Limb (tissue), 2 donors: Measurements from ENCODE around the gene ZNF146.
"Not testable (repeated sequence)": the region's sequence is repeated elsewhere in the genome, so short reads cannot be mapped to it uniquely, and the experiment has no call there.

Source experiments
- DNase-seq, 2 donors: peaks; one replicate each; pipeline ENCODE4 v3.0.0-alpha.2; 2016; ENCODE audit errors: extremely low spot score in 2 of 2

The ZNF146 gene

GRCh38 chr19:36214386-36215275 is at the start of gene ZNF146, which contains the start of gene ZNF565:
Gene ZNF146 (plus strand): TSS chr19:36215106. CDS start chr19:36236441, 21,335 bp downstream.
Gene ZNF565 (minus strand): TSS chr19:36214665. CDS start chr19:36201985, 12,680 bp downstream.
- peak; percentile 96 to 98 for DNase-seq

GRCh38 chr19:36169084-36169760 is 45.7 kb upstream of the ZNF146 start:
- peak in 1 of 2 donors; percentile 25 for DNase-seq

GRCh38 chr19:36172852-36173251 is 42.1 kb upstream of the ZNF146 start:
- DNase-seq = no peak

GRCh38 chr19:36173846-36174245 is 41.1 kb upstream of the ZNF146 start:
- DNase-seq = not testable (repeated sequence)

- DNase-seq = not testable (repeated sequence)
These were observed 35.8 kb upstream of the ZNF146 start for GRCh38 chr19:36179077-36179476.

- DNase-seq = no peak
These were observed 32.2 kb upstream of the ZNF146 start for GRCh38 chr19:36182612-36183244.

- DNase-seq = no peak
These were observed 31.7 kb upstream of the ZNF146 start for GRCh38 chr19:36183245-36183628.

- DNase-seq = not testable (repeated sequence)
These were observed 28.2 kb upstream of the ZNF146 start for GRCh38 chr19:36186722-36187121.

GRCh38 chr19:36196249-36196648 is 18.7 kb upstream of the ZNF146 start:
- no peak for DNase-seq

GRCh38 chr19:36198119-36198518 is 16.8 kb upstream of the ZNF146 start:
- DNase-seq = no peak

- DNase-seq = no peak
These were observed 13.2 kb upstream of the ZNF146 start for GRCh38 chr19:36201684-36202083.

- no peak for DNase-seq
These were observed 11.6 kb upstream of the ZNF146 start for GRCh38 chr19:36203293-36203692.

- no peak for DNase-seq
These were observed 7.2 kb upstream of the ZNF146 start for GRCh38 chr19:36207605-36208252.

- no peak for DNase-seq
These were observed 5.5 kb upstream of the ZNF146 start for GRCh38 chr19:36209372-36209771.

- DNase-seq = no peak
These were observed 4.4 kb upstream of the ZNF146 start for GRCh38 chr19:36210497-36210896.

GRCh38 chr19:36212895-36213294 is 2.0 kb upstream of the ZNF146 start:
- DNase-seq = no peak

- DNase-seq = peak; percentile 22 to 40
These were observed 594 bp downstream of the ZNF146 start for GRCh38 chr19:36215276-36216123.

- DNase-seq = no peak
These were observed 6.6 kb downstream of the ZNF146 start for GRCh38 chr19:36221474-36221873.

- no peak for DNase-seq
These were observed 7.6 kb downstream of the ZNF146 start for GRCh38 chr19:36222503-36222902.

GRCh38 chr19:36225219-36225892 is 10.4 kb downstream of the ZNF146 start:
- DNase-seq = no peak
